GM10266 (cell line): ENCODE results near the gene DHX58.
A peak's percentile ranks its signal among the peaks of the same experiment; 100 is the strongest.

Source experiments
- DNase-seq: peaks from one replicate; pipeline ENCODE4 v3.0.0; 2012; ENCODE audit errors: extremely low spot score
- CTCF ChIP-seq: IDR thresholded peaks from 2 replicates; pipeline ENCODE4 v1.5.1; 2012; ENCODE audit warnings: mild to moderate bottlenecking, low read depth; ENCODE audit not compliant: control insufficient read depth, insufficient read depth; ENCODE audit errors: missing control alignments

Gene DHX58

GRCh38 chr17:42076797-42077559, 35.5 kb downstream of the DHX58 start:
- no peak for TF ChIP-seq CTCF
- no peak for DNase-seq

DNA sequence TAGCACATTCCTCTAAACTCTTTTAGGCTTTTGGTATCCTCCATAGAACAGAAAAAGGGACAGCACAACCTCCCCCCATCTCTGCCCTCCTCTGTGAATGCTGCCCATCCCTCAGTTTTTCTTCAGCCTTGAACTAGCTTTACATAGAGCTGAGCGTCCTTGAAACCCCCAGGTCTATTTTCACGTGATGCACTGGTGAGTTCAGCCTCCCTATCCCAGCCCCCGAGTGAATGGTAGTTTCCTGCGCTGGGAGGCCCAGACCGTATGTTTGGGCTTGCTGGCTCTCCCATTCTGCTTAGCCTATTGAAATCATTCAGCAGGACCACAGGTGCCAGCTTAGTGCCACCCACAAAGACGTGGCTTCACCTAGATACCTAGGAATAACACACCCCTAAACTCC, 36.7 kb downstream of the DHX58 start:
- TF ChIP-seq CTCF: no peak
- DNase-seq: no peak

DNA sequence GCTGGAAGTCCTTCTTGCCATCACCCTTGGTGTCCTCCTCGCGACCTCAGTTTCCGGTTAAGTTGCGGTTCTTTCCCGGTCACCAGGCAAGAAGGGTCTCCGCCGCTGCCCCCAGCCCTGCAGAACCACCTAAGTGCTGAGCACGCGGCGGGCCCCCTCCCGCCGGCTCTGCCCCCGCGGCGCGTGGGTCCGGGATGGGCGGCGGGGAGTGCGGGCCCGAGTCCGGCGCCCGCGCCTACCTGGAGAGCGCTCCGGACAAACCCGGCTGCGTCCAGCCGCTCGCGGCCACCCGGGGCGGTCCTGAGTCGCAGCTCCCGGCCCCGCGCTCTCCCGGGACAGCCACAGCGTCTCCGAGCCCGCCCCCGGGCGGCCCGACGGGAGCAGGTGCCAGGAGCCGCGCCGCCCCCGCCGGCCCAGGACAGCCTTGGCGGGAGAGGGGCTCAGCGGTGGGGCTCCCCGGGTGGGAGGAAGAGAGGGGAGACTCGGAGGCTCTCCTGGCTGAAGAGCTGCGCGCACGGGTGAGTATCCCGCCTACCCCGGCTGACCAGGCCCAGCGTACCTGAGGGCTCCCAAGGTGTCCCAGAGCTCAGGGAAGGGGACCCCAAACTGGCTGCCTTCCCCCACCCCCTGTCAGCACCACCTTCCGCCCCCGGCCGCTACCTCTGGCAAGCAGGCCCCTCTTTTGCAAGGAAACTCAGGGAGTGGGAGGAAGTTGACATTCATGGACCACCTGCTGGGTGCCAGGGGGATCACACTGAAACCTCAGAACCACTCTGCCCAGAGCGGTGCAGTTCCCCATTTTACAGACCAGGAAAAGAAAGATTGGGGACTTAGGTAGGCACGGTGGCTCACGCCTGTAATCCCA, 40.0 kb downstream of the DHX58 start:
- no peak for TF ChIP-seq CTCF
- DNase-seq: no peak

DNA sequence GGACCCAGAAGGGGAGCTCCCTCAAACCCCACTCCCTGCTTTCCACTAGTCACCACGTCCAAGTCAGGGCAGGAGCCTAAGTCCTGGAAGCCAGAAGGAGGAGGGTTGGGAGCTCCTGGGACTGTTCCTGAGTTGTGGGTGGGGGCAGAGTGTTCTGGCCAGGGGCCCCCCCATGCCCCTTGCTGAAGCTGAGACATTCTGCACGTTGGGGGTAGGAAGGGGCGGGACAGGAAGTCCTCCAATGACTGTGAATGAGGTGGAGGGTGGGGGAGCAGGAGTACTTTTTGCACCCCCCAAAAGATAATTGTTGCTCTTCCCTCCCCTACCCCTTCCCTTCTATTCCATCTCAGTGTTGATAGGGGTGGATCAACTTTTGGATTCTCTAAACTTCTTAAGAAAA, 40.7 kb downstream of the DHX58 start:
- no peak for DNase-seq
- TF ChIP-seq CTCF: no peak

- TF ChIP-seq CTCF: no peak
- no peak for DNase-seq
Observed at GRCh38 chr17:42068979-42069378, 43.5 kb downstream of the DHX58 start.

DNA sequence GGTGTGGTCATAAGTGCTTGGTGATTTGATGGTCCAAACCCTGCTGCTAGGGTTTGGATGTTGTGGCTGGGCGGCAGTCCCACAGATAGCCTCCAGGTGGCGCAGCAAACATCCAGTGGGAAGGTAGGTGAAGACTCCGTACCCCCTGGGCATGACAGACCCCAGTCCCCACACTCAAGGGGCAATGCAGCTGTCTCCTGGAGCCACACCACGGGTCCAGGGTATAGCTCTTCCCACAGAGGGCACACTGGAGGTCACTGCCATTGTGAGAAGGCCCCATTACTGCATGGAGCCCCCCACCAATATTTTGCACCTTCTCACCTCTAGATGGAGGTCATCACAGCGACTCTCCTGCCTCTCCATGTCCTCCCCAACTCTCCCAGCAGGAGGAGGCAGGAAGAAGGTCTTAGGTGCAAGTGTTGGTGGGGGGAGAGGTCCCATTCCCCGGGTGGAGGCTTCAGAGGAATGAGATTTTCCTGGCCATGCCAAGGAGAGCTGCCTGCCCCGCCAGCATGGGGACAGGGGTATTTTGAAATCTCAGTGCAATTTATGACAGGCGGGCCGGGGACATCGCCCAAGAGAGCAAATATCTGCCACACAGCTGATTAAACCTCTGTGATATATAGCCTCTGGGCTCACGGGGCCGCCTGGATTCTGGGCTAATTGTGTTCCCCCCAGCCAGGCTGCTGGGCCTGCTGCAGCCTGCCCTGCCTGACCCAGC, 45.0 kb downstream of the DHX58 start:
- peak; percentile 89 for TF ChIP-seq CTCF
- peak; percentile 76 for DNase-seq
